ENCODE measurements around the gene PMPCA. TPM values are rescaled to one million over a fixed set of nuclear protein-coding genes. Genes with fewer than 3 reads are reported as not detected.

Gene PMPCA
- total RNA-seq, 1 experiment from 2014 or later = 94.5 TPM

DNA sequence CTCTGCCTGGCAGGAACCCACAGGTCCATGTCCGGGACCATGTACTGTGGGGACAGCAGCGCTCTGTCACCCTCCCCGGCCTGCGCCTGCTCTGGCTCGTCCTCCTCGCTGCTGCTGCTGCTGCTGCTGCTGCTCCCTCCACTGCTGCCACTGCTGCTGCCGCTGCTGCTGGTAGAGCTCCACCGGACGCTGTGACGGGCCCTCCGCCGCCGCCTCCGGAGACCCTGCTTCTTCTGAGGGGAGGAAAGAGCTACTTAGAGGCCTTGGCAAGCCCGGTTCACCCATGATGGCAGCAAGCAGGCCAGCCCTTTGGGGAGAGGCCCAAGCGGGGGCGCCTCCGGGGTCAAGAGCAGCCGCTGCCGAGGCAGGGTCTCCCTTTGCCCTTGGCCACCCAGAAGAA, 27.0 kb upstream of the PMPCA start:
- Histone ChIP-seq H2AK5ac (ENCODE audit: insufficient read length, low read length) (no peak overlapping the region), H3K23ac (ENCODE audit: insufficient read length, low read depth, low read length) (no peak overlapping the region), H3K27ac (ENCODE audit: insufficient read length, low read depth, low read length) (no peak overlapping the region), H3K79me2 (ENCODE audit: insufficient read depth, low read length) (no peaks in the 10 kb centered on the region), H3K4me2 (ENCODE audit: insufficient read depth, insufficient read length, low read length) (no peak overlapping the region), H3K9me3 (ENCODE audit: control insufficient read depth, low read depth, low read length) (no peaks in the 10 kb centered on the region), H3K27me3 (ENCODE audit: insufficient read depth, low read length) (no peaks in the 10 kb centered on the region), H3K18ac (ENCODE audit: insufficient read length, low read depth, low read length) (no peak overlapping the region), H2BK12ac (ENCODE audit: insufficient read length, low read depth, low read length) (no peak overlapping the region), H4K91ac (ENCODE audit: insufficient read length, low read depth, low read length) (no peak overlapping the region), H3K23me2 (ENCODE audit: insufficient read length, low read depth, low read length, poor library complexity, severe bottlenecking) (no peaks in the 10 kb centered on the region), H3K4ac (ENCODE audit: low read depth, low read length) (no peak overlapping the region), H2BK5ac (ENCODE audit: insufficient read length, low read length) (no peak overlapping the region), H4K5ac (ENCODE audit: insufficient read length, low read depth, low read length) (no peak overlapping the region), H4K20me1 (ENCODE audit: control insufficient read depth, insufficient read depth, insufficient read length) (no peaks in the 10 kb centered on the region), H3K14ac (ENCODE audit: insufficient read depth, low read length) (no peak overlapping the region), H3K56ac (ENCODE audit: insufficient read length, low read depth, low read length) (no peak overlapping the region), H3K4me1 (ENCODE audit: insufficient read depth, low read length) (no peaks in the 10 kb centered on the region), H3K79me1 (ENCODE audit: insufficient read depth, low read depth, low read length, poor library complexity, severe bottlenecking) (no peaks in the 10 kb centered on the region), H2BK120ac (ENCODE audit: low read depth, low read length, poor library complexity, severe bottlenecking) (no peak overlapping the region), H3T11ph (ENCODE audit: low read length) (no peak overlapping the region), H2AFZ (ENCODE audit: low read length) (no peak overlapping the region), H3K9ac (ENCODE audit: extremely low read depth, insufficient read length, low read length) (no peak overlapping the region), H4K8ac (replicated peaks; ENCODE audit: insufficient read length, low read depth, low read length) (no peak overlapping the region), H2BK20ac (ENCODE audit: low read depth, low read length, poor library complexity, severe bottlenecking) (no peak overlapping the region), H2BK15ac (ENCODE audit: low read depth, low read length) (no peak overlapping the region)
- WGBS (ENCODE audit: extremely low coverage, insufficient read length, low lambda C conversion rate) = no CpG with 5 or more reads among the region's 20 CpGs
- Mint-ChIP-seq H3K4me3 (no peak overlapping the region), H3K9me3 (no peaks in the 10 kb centered on the region), H3K4me1 (no peaks in the 10 kb centered on the region), H3K27me3 (ENCODE audit: low read depth) (no peaks in the 10 kb centered on the region), H3K27ac (no peak overlapping the region), H3K36me3 (ENCODE audit: insufficient read depth in 1 of 3, low read depth in 3 of 3) (peaks cover 25 to 71% (median 54%) of the 10 kb centered on the region in 3 experiments; a peak in 6 of 7 replicates)
- TF ChIP-seq, protein P1, sequence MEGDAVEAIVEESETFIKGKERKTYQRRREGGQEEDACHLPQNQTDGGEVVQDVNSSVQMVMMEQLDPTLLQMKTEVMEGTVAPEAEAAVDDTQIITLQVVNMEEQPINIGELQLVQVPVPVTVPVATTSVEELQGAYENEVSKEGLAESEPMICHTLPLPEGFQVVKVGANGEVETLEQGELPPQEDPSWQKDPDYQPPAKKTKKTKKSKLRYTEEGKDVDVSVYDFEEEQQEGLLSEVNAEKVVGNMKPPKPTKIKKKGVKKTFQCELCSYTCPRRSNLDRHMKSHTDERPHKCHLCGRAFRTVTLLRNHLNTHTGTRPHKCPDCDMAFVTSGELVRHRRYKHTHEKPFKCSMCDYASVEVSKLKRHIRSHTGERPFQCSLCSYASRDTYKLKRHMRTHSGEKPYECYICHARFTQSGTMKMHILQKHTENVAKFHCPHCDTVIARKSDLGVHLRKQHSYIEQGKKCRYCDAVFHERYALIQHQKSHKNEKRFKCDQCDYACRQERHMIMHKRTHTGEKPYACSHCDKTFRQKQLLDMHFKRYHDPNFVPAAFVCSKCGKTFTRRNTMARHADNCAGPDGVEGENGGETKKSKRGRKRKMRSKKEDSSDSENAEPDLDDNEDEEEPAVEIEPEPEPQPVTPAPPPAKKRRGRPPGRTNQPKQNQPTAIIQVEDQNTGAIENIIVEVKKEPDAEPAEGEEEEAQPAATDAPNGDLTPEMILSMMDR (conservative IDR thresholded peaks at IDR 0.05) = no peak
- DNase-seq = no peak
